IMR-90 (cell line): ENCODE measurements around the gene IL15RA.

ENCODE experiments used
- CEBPB ChIP-seq: IDR thresholded peaks from 2 replicates; pipeline ENCODE4 v1.6.1; 2012; ENCODE audit warnings: low read depth, low read length, improper control_type of control experiment
- CHD1 ChIP-seq: IDR thresholded peaks from 2 replicates; pipeline ENCODE4 v1.6.1; 2012; ENCODE audit warnings: low read depth, low read length, improper control_type of control experiment
- MAFK ChIP-seq: IDR thresholded peaks from 2 replicates; pipeline ENCODE4 v1.6.1; 2012; ENCODE audit warnings: low read depth, low read length, improper control_type of control experiment
- MAZ ChIP-seq: IDR thresholded peaks from 2 replicates; pipeline ENCODE4 v1.6.1; 2012; ENCODE audit warnings: low read depth, mild to moderate bottlenecking, low read length, improper control_type of control experiment, moderate library complexity, borderline replicate concordance
- MXI1 ChIP-seq: IDR thresholded peaks from 2 replicates; pipeline ENCODE4 v1.6.1; 2012; ENCODE audit warnings: low read depth, mild to moderate bottlenecking, low read length, moderate library complexity, borderline replicate concordance
- NFE2L2 ChIP-seq: fragments of 150-350 bp; IDR thresholded peaks from 2 replicates; pipeline ENCODE4 v1.6.1; 2016; ENCODE audit warnings: low read depth, mild to moderate bottlenecking, low read length
- POLR2A ChIP-seq: IDR thresholded peaks from 2 replicates; pipeline ENCODE4 v1.6.1; 2012; ENCODE audit warnings: mild to moderate bottlenecking, low read depth, low read length
- RAD21 ChIP-seq: IDR thresholded peaks from 2 replicates; pipeline ENCODE4 v1.6.1; 2012; ENCODE audit warnings: low read length, improper control_type of control experiment
- RCOR1 ChIP-seq: IDR thresholded peaks from 2 replicates; pipeline ENCODE4 v1.6.1; 2012; ENCODE audit warnings: mild to moderate bottlenecking, low read length, improper control_type of control experiment; ENCODE audit not compliant: insufficient replicate concordance
- RFX5 ChIP-seq: IDR thresholded peaks from 2 replicates; pipeline ENCODE4 v1.8.0; 2012; ENCODE audit warnings: low read depth, mild to moderate bottlenecking, low read length, moderate library complexity
- SMC3 ChIP-seq: fragments of 150-350 bp; IDR thresholded peaks from 2 replicates; pipeline ENCODE4 v1.6.1; 2016; ENCODE audit warnings: low read depth, mild to moderate bottlenecking, antibody characterized with exemption, low read length, moderate library complexity
- TF ChIP-seq, protein P1 (sequence below): conservative IDR thresholded peaks from 2 replicates; pipeline ENCODE4 v1.5.1; 2012; ENCODE audit warnings: mild to moderate bottlenecking, low read depth, low read length, improper control_type of control experiment
- TF ChIP-seq, protein P2 (sequence below): fragments of 150-350 bp; IDR thresholded peaks from 2 replicates; pipeline ENCODE4 v1.6.1; 2016; ENCODE audit warnings: low read depth, mild to moderate bottlenecking, low read length, moderate library complexity, borderline replicate concordance
- TF ChIP-seq, protein P3 (sequence below): fragments of 150-350 bp; IDR thresholded peaks from 2 replicates; pipeline ENCODE4 v1.6.1; 2017; ENCODE audit warnings: mild to moderate bottlenecking, antibody characterized with exemption, low read length, low read depth

DNA sequence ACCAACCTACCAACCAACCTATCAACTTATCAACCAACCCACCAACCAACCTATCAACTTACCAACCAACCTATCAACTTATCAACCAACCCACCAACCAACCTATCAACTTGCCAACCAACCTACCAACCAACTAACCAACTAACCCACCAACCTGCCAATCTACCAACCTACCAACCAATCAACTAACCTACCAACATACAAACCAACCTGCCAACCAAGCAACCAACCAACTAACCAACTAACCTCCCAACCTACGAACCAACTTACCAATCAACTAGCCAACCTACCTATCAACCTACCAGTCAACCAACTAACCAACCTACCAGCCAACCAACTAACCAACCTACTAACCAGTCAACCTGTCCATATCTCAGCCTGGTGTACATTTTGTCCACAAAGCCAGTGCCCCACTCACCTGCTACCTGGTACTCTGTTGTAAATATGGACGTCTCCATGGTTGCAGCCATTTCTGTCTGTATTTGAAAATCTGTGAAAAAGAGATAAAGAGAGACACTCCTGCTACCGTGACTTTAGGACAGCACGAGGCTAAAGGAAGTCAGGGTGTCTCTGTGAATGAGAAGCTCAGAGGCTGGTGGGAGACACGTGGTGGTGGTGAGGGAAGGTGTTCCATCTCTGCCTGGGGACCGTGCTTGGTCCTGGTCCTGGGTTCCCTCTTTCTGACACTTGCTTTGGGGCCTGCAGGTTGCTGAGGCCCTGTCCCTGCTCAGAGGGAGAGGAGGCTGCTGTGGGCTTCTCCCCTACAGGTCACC lies 41.9 kb upstream of the IL15RA start:
- TF ChIP-seq, protein P1, sequence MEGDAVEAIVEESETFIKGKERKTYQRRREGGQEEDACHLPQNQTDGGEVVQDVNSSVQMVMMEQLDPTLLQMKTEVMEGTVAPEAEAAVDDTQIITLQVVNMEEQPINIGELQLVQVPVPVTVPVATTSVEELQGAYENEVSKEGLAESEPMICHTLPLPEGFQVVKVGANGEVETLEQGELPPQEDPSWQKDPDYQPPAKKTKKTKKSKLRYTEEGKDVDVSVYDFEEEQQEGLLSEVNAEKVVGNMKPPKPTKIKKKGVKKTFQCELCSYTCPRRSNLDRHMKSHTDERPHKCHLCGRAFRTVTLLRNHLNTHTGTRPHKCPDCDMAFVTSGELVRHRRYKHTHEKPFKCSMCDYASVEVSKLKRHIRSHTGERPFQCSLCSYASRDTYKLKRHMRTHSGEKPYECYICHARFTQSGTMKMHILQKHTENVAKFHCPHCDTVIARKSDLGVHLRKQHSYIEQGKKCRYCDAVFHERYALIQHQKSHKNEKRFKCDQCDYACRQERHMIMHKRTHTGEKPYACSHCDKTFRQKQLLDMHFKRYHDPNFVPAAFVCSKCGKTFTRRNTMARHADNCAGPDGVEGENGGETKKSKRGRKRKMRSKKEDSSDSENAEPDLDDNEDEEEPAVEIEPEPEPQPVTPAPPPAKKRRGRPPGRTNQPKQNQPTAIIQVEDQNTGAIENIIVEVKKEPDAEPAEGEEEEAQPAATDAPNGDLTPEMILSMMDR: no peak
- TF ChIP-seq RAD21 (no peak), NFE2L2 (no peak), MAZ (no peak), POLR2A (no peak), SMC3 (no peak), RFX5 (no peak), CEBPB (no peak), CHD1 (no peak), MAFK (no peak), MXI1 (no peak), RCOR1 (no peak)
- TF ChIP-seq, protein P2, sequence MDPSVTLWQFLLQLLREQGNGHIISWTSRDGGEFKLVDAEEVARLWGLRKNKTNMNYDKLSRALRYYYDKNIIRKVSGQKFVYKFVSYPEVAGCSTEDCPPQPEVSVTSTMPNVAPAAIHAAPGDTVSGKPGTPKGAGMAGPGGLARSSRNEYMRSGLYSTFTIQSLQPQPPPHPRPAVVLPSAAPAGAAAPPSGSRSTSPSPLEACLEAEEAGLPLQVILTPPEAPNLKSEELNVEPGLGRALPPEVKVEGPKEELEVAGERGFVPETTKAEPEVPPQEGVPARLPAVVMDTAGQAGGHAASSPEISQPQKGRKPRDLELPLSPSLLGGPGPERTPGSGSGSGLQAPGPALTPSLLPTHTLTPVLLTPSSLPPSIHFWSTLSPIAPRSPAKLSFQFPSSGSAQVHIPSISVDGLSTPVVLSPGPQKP: no peak
- TF ChIP-seq, protein P3, sequence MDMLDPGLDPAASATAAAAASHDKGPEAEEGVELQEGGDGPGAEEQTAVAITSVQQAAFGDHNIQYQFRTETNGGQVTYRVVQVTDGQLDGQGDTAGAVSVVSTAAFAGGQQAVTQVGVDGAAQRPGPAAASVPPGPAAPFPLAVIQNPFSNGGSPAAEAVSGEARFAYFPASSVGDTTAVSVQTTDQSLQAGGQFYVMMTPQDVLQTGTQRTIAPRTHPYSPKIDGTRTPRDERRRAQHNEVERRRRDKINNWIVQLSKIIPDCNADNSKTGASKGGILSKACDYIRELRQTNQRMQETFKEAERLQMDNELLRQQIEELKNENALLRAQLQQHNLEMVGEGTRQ: no peak
